Measurements from ENCODE around the gene ANKRD13A.

GRCh38 chr12:110084314-110085015, 85.2 kb downstream of the ANKRD13A start:
- TF ChIP-seq, protein P1, sequence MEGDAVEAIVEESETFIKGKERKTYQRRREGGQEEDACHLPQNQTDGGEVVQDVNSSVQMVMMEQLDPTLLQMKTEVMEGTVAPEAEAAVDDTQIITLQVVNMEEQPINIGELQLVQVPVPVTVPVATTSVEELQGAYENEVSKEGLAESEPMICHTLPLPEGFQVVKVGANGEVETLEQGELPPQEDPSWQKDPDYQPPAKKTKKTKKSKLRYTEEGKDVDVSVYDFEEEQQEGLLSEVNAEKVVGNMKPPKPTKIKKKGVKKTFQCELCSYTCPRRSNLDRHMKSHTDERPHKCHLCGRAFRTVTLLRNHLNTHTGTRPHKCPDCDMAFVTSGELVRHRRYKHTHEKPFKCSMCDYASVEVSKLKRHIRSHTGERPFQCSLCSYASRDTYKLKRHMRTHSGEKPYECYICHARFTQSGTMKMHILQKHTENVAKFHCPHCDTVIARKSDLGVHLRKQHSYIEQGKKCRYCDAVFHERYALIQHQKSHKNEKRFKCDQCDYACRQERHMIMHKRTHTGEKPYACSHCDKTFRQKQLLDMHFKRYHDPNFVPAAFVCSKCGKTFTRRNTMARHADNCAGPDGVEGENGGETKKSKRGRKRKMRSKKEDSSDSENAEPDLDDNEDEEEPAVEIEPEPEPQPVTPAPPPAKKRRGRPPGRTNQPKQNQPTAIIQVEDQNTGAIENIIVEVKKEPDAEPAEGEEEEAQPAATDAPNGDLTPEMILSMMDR (IDR thresholded peaks at IDR 0.05 in 4 of 5, conservative IDR thresholded peaks at IDR 0.05 in 1 of 5) = no peak
- no peak for TF ChIP-seq POLR2A (IDR thresholded peaks at IDR 0.05)
